Stimulated activated CD8-positive, alpha-beta memory T cell treated with anti-CD3 and anti-CD28 coated beads, Interleukin-15, amount 100 ng/mL, for 4 hours (primary cell): ENCODE results near the gene ZNF615.
"Not testable (repeated sequence)": the region's sequence is repeated elsewhere in the genome, so short reads cannot be mapped to it uniquely, and the experiment has no call there.

ENCODE experiments used
- DNase-seq, 2 donors: peaks; one replicate each; pipeline ENCODE4 v3.0.0-alpha.2; 2020; ENCODE audit warnings: low read depth in 2 of 2

ZNF615 gene

GRCh38 chr19:52007806-52008557 is at the start of gene ZNF615:
Gene ZNF615 (minus strand): TSS chr19:52008211. CDS start chr19:52003711, 4,500 bp downstream.
- DNase-seq, result peak; percentile 73 to 74

DNA sequence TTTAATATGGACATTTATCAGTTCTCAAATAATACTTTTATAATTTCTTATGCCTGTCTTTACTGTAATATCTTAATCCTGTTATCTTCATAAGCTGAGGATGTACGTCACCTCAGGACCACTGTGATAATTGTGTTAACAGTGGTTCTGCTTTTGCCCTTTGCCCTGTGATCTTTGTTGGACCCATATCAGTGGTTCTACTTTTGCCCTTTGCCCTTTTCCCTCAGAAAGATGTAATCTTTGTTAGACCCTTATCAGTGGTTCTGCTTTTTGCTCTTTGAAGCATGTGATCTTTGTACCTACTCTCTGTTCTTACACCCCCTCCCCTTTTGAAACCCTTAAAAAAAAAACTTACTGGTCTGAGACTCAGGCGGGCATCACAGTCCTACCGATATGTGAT is 48.5 kb upstream of the ZNF615 start:
- not testable (repeated sequence) for DNase-seq

GRCh38 chr19:52051736-52052135 is 43.7 kb upstream of the ZNF615 start:
- DNase-seq, result not testable (repeated sequence)

- peak; percentile 64 to 72 for DNase-seq
These were observed 40.8 kb upstream of the ZNF615 start, which contains the start of gene ZNF432 for GRCh38 chr19:52048555-52049501. Gene ZNF432 (minus strand): TSS chr19:52048838. CDS start chr19:52046868, 1,970 bp downstream.

DNA sequence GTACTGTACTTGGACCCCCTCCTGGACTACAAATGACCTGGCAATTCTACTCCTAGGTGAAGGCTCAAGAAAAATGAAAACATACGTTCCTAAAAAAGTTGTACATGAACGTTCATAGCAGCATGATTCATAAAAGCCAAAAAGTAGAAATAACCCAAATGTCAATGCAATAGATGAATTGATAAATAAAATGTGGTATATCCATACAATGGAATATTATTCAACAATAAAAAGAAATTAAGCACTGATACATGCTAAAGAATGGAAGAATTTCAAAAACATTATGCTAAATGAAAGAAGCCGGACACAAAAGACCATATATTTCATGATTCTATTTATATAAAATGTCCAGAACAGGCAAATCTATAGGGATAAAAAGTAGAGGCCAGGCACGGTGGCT is 31.2 kb upstream of the ZNF615 start:
- DNase-seq, result no peak

- DNase-seq, result no peak
These were observed 26.2 kb upstream of the ZNF615 start for GRCh38 chr19:52034051-52034728.

GRCh38 chr19:52028780-52029123 is 20.7 kb upstream of the ZNF615 start:
- DNase-seq, result no peak

- DNase-seq, result peak; percentile 69 to 71
These were observed 20.2 kb upstream of the ZNF615 start, which contains the start of gene ZNF614 for GRCh38 chr19:52028027-52028779. Gene ZNF614 (minus strand): TSS chr19:52028379. CDS start chr19:52025745, 2,634 bp downstream.

GRCh38 chr19:52026255-52026990 is 18.4 kb upstream of the ZNF615 start:
- not testable (repeated sequence) for DNase-seq

DNA sequence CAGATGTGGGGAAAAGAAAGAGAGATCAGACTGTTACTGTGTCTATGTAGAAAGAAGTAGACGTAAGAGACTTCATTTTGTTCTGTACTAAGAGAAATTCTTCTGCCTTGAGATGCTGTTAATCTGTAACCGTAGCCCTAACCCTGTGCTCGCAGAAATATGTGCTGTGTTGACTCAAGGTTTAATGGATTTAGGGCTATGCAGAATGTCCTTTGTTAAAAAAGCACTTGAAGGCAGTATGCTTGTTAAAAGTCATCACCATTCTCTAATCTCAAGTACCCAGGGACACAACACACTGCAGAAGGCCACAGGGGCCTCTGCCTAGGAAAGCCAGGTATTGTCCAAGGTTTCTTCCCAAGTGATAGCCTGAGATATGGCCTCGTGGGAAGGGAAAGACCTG is 16.5 kb upstream of the ZNF615 start:
- DNase-seq, result not testable (repeated sequence)

- no peak for DNase-seq
These were observed 14.2 kb upstream of the ZNF615 start for GRCh38 chr19:52022193-52022592.

GRCh38 chr19:52020506-52020905 is 12.5 kb upstream of the ZNF615 start:
- DNase-seq, result no peak

DNA sequence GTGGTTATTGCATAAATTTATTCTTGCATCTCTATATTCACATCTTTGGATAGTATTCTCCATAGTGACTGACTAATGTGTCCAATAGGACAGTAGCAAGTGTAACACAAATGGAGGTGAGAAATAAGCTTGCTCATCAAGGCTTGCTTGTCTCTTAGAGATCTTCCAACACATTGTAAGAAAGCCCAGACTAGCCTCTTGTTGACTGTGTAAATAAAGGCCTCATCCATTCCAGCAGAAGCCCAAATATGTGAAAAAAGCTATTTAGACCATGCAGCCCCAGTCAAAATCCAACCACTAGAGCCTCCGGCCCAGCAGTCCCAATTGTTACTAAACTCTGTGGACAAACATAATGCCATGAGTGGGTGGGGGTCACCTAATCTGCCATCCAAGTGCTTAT is 2.7 kb upstream of the ZNF615 start:
- no peak for DNase-seq

DNA sequence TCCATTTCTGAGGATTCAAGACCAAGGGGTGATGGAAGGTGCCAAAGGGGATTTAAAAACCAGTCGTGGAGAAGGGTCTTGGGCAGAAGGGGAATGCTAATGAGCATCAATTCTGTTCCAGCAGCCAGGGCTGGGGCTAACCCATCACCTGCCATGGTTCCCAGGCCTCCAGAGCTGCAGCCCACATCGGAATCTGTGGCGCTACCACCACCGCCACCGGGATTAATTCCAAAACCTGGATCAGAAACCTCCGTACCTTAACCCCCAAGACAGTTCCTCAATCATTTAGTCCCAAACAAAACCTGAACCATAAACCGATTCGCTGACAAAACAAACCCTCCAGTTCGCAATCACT is 583 bp downstream of the ZNF615 start:
- DNase-seq, result no peak

DNA sequence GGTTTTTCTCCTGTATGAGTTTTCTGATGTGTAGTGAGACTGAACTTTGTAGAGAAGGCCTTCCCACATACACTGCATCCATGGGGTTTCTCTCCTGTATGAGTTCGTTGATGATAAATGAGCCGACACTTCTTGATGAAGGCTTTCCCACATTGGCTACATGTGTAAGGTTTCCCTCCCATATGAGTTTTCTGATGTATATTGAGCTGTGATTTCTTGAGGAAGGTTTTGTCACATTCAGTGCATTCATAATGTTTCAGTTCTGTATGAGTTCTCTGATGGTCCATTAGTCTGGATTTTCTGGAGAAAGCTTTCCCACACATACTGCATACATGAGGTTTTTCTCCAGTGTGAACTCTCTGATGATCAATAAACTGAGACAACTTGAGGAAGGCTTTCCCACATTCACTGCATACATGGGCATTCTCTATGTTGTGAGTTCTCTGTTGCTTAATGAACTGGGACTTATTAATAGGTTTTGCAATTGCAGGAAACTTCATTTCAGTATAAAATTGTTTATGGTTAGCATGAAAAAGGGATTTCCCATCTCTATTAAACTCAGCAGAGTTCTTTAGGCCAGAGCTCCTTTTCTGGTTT is 13.9 kb downstream of the ZNF615 start:
- DNase-seq, result no peak

GRCh38 chr19:51993422-51993821 is 14.6 kb downstream of the ZNF615 start:
- no peak for DNase-seq

- DNase-seq, result peak; percentile 71 to 82
These were observed 21.4 kb downstream of the ZNF615 start, which contains the start of gene ZNF350 for GRCh38 chr19:51986309-51987291. Gene ZNF350 (minus strand): TSS chr19:51986840. CDS start chr19:51974360, 12,480 bp downstream.

- no peak for DNase-seq
These were observed 24.6 kb downstream of the ZNF615 start for GRCh38 chr19:51983361-51983760.

DNA sequence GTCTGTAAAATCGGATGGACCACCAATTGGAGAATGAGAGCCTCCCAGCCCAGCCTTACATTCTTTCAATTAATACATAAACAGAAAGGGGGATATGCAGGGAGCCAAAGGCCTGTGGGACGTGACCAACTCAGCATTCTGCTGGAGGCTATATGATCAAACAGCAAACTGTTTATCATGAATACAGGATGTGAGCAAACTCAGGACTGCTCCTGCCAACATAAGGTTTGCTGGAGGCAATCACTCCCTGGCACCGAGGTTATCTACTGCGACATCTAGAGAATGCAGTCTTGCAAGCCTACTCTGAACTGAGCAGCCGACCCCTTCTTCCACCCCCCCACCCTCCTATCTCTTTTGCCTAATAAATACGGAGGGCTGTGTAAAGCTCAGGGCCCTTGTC is 27.1 kb downstream of the ZNF615 start:
- not testable (repeated sequence) for DNase-seq
